Sciatic nerve (tissue), 2 donors: ENCODE measurements around the gene EIF2S1. TPM values are rescaled to one million over a fixed set of nuclear protein-coding genes. Genes with fewer than 3 reads are reported as not detected.

Source experiments
- ATAC-seq: fragments of 200-7000 bp; cut with Tn5 transposase; one replicate; pipeline ENCODE4 v1.9.1; 2020; ENCODE audit warnings: mild to moderate bottlenecking, moderate library complexity
- DNase-seq: peaks from one replicate; pipeline ENCODE4 v3.0.0-alpha.2; 2020; ENCODE audit warnings: low spot score
- intact Hi-C: fragments of 100-400 bp; cut with DNase I; formaldehyde crosslinking; loops from one replicate; pipeline ENCODE4 v1.14.2; 2022
- total RNA-seq: library from RNA; stranded (reverse); fragmentation: NEBNext Ultra II Directional; extraction: Animal tissue kit (Norgen Biotek cat#: 25700); gene quantifications from one replicate; pipeline ENCODE4 v1.2.1, GENCODE V29; 2021
- donor health status: DM: no; HTN: no; CAD: no.
- donor health status: DM: no; HTN: no; CAD: no.

EIF2S1 gene
- total RNA-seq, 1 donor from 2014 or later = 59.0 TPM

DNA sequence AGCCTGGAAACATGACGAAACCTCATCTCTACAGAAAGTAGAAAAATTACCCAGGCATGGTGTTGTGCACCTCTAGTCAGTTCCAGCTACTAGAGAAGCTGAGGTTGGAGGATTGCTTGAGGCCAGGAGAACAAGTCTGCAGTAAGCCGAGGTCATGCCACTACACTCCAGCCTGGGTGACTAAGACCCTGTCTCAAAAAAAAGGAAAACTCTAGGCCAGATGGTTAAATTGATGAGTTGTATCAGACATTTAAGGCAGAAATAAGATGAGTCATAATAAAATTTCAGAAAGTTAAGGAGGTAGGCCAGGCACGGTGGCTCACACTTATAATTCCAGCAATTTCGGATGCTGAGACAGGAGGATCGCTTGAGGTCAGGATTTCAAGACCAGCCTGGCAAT lies 10.7 kb downstream of the EIF2S1 start:
- no peak for ATAC-seq
- no peak for DNase-seq
- intact Hi-C loops = no loop called here

DNA sequence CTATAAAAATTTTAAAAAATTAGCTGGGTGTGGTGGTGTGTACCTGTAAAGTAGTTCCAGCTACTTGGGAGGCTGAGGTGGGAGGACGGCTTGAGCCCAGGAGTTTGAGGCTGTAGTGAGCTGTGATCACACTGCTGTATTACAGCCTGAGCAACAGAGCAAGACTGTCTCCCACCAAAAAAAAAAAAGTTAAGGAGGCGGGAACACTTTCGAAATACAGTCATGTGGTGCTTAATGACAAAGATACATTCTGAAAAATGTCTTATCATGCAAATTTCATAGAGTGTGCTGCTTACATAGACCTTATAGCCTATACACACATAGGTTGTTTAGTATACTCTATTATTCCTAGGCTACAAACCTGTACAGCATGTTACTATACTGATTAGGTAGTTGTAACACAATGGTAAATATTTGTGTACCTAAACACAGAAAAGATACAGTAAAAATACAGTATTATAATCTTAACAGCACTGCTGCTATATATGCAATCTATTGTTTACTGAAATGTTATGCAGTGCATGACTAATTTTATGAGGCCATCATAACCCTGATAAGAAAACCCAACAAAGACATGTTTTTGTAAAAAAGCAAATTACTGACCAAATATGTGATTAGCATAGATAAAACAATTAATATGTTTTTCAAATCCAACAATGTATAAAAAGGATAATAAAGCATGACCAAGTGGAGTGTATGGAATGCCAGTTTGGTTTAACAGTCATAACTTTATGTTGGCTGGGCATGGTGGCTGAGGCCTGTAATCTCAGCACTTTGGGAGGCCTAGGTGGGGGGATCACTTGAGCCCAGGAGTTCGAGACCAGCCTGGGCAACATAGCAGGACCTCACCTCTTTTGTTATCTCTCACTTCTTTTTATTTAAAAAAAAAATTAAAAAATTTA lies 11.4 kb downstream of the EIF2S1 start:
- no peak for ATAC-seq
- DNase-seq = no peak
- intact Hi-C loops = no loop called here

DNA sequence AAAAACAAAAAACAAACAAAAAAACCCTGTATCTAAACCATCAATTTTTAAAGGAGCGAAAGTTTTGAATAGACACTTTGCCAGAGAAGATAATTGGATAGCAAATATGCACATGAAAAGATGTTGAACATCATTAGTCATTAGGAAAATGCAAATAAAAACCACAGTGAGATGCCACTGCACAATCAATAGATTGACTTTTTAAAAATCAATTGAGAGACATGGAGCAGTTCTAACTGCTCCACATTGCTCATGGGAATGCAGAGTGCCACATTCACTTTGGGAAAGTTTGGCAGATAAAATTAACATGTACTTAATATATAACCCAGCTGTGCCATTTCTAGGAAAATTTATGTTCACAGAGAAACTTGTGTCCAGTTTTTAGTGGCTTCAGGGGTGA lies 12.7 kb downstream of the EIF2S1 start:
- no peak for DNase-seq
- ATAC-seq = no peak
- intact Hi-C loops = no loop called here

DNA sequence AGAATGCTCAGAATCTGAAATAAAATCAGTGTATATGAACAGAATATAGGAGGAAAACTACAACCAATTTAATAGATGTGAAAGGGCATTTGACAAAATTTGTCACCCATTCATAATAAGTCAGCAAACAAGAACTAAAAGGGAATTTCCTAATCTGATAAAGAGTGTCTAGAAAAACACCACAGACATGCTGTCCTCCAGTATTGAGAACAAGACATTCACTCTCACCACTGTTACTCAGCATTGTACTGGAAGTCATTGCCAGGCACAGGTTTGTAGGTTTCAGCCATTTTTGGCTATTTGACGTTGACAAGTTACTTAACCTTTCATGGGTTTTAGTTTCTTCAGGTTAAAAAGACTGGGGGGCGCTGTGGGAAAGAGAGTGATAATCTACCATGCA lies 13.2 kb downstream of the EIF2S1 start:
- intact Hi-C loops = no loop called here
- ATAC-seq (no peak), DNase-seq (no peak)

DNA sequence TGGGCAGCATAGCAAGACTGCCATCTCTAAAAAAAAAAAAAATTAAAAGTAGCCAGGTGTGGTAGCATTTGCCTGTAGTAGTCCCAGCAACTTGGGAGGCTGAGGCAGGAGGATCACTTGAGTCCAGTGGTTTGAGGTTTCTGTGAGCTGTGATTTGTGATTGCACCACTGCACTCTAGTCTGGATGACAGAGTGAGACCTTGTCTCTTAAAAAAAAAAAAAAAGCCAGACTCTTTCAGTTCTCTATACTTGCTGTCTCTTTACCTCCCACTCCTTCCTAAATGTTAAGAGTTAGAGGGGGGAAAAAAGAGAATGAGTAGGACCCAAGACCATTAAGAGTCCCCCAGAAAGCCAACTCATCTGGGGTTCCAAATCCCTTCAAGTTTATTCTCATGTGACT lies 17.8 kb downstream of the EIF2S1 start:
- no peak for DNase-seq
- intact Hi-C loops = no loop called here
- ATAC-seq = no peak

DNA sequence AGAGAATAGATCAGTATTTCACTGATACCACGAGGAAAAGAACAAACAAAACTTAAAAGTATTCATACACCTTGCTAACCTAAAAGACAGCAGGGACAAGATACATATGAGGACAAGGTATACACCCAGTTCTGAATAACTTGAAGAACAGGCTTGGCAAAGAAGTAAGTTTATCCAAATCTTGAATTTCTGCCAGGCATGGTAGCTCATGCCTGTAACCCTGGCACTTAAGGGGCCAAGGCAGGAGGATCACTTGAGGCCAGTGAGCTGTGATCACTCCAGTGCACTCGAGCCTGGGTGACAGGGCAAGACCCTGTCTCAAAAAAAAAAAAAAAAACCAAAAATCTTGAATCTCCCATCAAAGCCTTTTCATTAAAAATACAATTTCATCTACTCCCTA lies 25.0 kb downstream of the EIF2S1 start:
- DNase-seq = no peak
- intact Hi-C loops = no loop called here
- no peak for ATAC-seq

DNA sequence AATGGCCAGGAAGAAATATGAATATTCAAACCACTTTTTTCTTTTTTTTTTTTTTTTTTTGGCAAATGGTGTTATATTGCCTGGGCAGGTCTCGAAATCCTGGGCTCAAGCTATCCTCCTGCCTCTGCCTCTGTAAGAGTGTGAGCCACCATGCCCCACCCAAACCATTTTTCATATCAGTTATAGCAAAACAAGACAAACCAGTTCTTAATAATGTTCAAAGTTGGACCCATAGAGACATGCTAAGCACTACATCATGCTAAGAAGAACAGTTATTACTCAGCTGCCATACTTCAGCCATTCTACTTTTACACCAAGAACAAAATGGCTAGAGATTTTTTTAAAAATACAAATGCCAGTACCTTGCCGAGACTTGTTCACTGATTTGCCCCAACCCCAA lies 25.5 kb downstream of the EIF2S1 start:
- no peak for ATAC-seq
- intact Hi-C loops = no loop called here

DNA sequence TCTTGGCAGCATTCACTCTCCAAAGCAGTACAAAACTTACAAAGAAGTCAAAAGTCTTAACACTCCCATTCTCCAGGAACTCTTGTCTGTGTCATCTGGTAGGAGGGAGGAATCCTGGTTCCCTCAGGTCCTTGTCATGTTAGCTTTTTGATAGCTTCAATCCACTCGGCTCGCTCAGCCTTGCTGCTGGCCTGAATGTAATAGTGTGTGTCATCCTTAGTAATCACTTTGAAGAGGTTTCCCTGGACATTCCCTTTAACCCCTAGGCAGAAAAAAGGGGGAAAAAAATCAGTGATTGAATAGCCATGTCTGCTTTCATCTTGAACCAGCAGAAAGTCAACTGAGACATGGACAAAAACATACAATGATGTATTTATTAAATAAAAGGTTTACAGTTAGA lies 27.1 kb downstream of the EIF2S1 start:
- intact Hi-C loops = no loop called here
- ATAC-seq (no peak), DNase-seq (no peak)

More for the DNA sequence above, 25.5 kb downstream of the EIF2S1 start:
- DNase-seq = no peak

DNA sequence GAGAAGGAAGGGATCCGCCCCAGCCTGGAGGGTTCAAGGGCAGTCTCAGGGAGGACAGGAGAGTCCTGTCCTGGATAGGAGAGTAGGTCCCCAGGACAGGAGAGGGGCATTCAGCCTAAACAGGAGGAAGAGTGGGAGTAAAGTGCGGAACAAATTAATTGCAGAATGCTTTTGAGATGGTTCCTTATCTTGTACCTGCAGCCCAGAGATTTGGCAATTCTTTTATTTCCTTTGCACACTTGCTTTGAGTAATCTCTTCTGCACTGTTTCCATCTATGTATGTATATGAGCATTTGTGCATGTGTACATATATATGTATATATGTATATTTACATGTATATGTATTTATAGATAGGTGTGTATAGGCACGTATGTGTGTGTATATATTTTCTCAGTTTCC lies 29.1 kb downstream of the EIF2S1 start:
- DNase-seq (no peak), ATAC-seq (no peak)
- intact Hi-C loops = no loop called here

DNA sequence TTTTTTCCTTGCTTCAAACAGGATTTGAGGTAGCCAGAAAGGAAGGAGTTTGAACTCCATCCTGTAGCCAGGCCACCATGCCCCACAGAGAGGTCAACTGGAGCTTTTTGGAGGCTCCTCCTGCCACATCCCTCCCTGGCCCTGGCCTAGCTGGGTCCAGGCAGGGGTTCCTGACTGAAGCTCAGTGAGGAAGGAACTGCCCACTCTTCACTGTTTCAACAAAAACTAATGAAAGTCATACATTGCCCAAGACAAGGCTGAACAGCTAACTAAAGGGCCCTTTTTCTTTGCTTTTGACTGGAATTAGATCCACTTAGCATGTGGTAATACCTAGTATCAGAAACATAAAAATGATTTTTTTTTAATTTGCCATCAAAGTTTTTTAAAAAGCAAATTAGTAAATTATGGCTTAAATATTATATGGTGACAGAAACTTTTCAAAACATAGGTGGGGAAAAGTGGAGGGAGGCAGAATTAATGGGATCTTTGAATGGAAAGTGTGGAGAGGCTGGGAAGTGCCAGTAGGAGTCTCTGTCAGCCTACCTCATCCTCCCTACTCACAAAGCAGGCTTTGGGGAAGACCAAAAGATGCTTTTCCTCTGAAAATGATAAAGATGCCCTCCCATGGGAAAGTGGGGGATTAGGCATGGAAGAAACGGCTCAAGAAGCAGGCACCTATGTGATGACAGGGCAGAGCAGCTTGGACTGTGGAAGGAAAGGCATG lies 29.8 kb downstream of the EIF2S1 start:
- intact Hi-C loops = no loop called here
- no peak for ATAC-seq

DNA sequence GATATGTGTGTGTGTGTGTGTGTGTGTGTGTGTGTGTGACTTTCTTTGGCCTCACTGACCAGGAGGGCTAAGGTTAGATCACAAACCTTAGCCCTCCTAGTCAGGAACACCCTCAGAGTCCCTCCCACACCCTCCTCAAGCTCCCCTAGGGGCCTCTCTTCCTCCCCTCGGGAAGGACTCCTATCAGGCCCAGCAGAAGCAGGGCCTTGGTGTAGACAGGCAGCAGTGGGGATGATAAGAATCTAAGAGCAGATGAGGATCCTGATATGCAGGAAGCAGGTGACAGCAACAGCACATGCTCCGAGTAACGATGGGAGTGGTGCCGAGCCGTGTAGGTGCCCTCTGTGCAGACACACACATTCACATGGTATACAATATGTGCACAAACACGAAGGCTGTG lies 31.1 kb downstream of the EIF2S1 start:
- intact Hi-C loops = no loop called here

More for the DNA sequence above, 29.8 kb downstream of the EIF2S1 start:
- DNase-seq = no peak

DNA sequence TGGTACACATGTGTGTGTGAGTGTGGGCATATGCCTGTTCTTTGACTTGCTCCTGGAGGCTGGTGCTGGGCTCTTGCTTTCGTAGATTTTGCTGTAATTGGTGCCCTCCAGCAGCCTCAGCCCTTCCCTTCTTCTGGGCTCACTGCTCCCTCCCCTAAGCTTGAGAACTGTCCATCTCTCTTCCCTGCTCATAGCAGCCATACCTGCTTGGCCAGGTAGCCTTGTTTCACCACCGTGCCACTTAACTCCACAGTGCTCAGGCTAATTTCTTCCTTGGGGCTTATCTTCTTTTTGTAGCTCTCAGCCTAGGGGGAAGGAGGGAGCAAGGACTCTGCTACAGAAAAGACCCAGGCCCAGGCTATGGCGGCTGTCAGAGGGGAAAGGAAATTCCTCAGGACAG lies 32.0 kb downstream of the EIF2S1 start:
- intact Hi-C loops = no loop called here
- ATAC-seq (no peak), DNase-seq (no peak)

More for the DNA sequence above, 31.1 kb downstream of the EIF2S1 start:
- ATAC-seq (no peak), DNase-seq (no peak)

DNA sequence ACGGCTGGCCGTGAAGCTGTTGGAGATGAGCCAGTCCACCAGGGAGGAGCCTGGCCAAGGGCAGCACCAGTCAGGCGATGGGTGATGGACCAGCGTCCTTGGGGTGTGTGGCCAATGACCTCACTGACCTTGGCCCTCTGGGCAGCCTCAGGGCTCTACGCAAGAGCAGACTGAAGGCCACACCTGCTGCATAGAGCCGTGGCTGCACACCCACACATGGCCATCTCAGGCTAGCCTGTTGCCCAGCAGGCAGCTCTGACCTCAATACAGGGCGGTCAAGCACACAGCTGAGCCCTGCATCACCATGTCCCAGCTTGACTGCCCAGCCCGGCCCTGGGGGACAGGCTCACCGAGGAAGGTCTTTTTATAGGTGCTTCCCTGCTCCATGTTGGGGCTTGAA lies 32.7 kb downstream of the EIF2S1 start:
- intact Hi-C loops = no loop called here
- ATAC-seq = no peak

DNA sequence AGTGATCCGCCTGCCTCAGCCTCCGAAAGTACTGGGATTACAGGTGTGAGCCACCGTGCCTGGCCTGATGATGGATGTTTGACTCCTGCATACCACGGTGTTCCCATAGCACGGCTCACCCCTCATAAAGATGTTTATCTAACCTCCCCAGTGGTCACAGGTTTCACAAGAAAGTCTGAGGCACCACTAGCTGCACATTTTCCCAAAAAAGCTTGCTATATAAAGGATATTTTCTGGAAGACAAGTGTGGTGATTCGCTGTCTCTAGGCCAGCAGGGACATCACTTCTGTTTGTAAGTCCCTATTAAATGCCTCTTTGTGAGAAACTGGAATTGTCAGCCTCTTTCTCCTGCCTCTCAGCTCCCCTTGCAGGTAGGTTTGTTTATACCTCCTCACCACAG lies 33.6 kb downstream of the EIF2S1 start:
- DNase-seq = no peak
- intact Hi-C loops = no loop called here
- no peak for ATAC-seq

More for the DNA sequence above, 32.7 kb downstream of the EIF2S1 start:
- DNase-seq = no peak

DNA sequence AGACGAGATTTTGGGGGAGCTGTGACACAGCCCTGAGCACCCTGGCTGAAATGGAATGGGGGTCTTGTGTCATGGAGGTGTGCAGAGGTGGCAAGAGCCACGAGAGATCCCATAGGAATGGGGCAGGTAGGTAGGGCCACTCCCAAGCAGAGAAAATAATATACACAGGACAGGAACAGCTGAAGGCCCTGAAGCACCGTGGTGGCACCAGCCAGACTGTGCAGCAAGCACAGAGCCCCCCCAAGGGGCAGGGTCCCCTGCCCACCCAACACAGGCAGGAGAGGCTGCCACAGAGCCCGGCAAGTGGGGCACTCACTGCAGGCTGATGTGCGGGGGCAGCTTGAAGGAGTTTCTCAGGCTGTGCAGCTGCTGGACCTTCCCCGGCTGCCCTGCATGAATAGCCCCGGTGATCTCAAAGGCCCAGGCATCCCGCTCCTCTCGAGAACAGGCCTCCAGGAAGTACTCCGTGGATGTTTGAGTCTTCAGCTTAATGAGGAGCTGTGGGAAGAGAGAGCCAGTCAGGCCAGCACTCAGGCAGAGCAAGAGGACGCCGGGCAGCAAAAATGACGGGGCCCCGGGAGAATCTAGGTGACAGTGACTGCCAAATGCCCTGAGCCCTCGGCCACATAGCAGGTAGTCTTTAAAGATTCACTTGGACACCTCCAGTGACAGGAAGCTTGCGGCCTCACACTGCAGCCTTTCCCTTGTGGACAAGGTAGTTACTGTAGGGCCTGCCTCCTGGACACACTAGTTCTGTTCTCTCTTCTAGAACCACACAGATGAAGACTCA lies 35.2 kb downstream of the EIF2S1 start:
- no peak for ATAC-seq
- DNase-seq = no peak
- intact Hi-C loops = no loop called here

DNA sequence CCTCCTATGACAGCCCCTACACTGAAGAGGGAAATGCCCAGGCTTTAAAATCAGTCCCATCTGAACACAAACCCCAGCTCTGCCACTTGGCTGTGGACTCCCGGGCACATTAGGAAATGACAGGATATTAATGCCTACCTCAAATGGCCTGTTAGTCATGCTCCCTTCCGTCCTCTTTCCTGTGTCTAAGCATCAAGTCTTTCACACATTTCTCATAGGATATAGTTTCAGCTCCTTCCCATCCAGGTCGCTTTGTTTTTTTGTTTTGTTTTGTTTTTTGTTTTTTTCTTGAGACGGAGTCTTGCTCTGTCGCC lies 35.7 kb downstream of the EIF2S1 start:
- intact Hi-C loops = no loop called here
- ATAC-seq (no peak), DNase-seq (no peak)

DNA sequence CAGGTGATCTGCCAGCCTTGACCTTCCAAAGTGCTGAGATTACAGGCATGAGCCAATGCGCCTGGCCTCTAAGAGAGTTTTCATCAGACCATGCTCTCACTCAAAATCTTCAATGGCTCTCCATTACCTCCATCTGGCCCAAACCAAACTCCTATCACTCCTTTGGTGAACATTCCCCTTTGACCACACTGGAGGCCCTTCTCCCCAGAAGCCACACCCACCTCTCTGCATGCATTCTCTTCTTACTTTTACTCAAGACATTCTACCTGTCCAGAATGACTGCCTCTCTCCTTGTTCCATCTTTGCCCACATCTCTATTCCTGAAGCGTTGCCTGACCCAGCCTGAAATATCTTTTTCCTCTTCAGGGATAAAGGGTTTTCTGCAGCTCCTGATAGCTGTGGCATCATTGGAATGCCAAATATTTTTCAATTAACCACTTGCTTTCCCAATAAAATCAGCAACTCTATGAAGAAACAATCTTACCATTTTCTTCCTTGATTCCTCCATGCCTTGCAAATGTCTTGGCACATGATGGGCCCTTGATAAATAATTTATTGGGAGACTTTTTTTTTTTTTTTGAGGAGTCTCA lies 36.3 kb downstream of the EIF2S1 start:
- intact Hi-C loops = no loop called here
- DNase-seq (no peak), ATAC-seq (no peak)

DNA sequence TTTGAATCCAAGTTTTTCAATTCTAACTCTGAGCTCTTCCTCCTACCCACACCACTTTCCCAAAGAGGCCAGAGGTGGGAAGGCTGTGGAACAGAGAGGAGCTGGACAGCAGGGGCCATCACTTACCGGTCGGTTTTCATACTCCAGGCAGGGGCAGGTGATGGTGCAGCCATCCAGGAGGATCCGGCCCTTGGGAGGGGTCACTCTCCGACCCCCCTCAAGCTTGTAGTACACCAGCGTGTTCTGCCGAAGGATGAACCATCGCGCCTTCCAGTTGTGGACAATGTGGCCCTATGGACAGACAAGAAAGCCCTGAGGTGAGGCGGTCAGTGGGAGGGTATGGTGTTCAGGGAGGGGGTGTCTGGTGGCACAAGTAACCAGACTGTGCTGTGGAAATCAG lies 37.4 kb downstream of the EIF2S1 start:
- DNase-seq (no peak), ATAC-seq (no peak)
- intact Hi-C loops = no loop called here

DNA sequence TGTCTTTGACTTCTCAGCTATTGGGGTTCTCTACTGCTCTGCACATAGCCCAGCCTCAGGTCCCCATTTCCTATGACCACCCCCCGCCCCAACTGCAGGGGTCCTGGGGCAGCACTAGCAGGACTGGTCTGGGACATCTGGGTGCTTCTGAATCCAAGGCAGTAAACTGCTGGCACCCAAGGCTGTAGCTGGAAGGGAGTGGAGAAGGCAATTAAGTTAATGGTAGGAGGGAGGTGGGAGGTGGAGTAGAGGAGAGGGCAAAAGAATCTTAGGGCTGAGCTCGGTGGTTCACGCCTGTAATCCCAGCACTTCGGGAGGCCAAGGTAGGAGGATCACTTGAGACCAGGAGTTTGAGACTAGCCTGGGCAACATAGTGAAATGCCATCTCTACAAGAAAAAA lies 40.3 kb downstream of the EIF2S1 start:
- intact Hi-C loops = no loop called here
- DNase-seq = no peak
- no peak for ATAC-seq

DNA sequence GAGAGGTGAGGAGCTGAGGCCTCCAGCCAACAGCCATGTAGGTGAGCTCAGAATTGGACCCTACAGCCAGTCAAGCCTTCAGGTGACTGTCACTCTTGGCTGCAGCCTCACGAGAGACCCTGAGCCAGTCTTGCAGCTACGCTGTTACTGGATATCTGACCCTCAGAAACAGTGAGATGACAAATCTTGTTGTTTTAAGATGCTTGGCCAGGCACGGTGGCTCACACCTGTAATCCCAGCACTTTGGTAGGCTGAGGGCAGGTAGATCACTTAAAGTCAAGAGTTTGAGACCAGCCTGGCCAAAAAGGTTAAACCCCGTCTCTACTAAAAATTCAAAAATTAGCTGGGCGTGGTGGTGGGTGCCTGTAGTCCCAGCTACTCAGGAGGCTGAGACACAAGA lies 45.6 kb downstream of the EIF2S1 start:
- ATAC-seq = no peak
- no peak for DNase-seq

More for the DNA sequence above, 45.6 kb downstream of the EIF2S1 start:
- intact Hi-C loops = no loop called here
